ENCODE data around the gene SHISA6.

SHISA6 gene

DNA sequence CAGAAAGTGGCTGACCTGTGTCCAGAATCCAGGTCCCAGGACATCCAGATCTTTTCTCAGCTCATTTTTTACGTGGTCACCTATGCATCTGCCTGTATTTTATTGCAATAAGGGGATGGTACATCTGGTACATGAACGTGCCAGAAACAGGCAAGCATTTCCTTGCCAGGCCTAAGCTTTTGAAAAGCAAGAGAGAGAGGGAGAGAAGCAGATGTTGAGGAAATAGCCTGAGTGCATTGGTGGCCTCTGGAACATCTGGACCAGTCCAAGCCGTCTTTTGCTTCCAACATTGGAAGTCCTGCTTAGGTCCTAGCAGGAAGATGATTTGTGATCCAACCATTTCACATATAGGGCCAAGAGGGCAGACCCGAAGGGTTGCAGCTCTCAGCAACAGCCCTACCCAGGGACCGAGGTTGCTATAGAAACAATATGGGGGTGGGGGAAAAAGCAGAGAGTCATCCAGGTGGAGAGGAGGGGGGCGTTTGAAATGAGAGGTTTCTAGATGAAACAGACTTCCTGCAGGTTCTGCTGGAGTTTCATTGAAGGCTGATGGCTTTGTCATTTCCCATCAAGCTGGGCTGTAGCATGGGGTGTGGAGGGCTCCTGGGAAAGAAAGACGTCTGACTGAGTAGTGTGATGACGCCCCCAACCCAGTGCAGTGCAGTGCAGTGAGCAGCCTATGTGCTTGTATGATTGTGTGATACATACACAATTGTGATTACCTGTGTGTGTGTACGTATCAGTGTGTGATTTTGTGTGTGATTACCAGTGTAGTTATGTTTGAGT, 61.6 kb downstream of the SHISA6 start:
- no peak for ATAC-seq
- TF ChIP-seq ESRRG (CRISPR knock-in tag; IDR thresholded peaks at IDR 0.05): no peak
- no peak for TF ChIP-seq TCF4 (CRISPR knock-in tag; IDR thresholded peaks at IDR 0.05; ENCODE audit: borderline replicate concordance)
- TF ChIP-seq BACH2 (CRISPR knock-in tag; IDR thresholded peaks at IDR 0.05; ENCODE audit: borderline replicate concordance): no peak
- TF ChIP-seq ZNF8 (CRISPR knock-in tag; IDR thresholded peaks at IDR 0.05): no peak
- no peak for TF ChIP-seq GLIS3 (CRISPR knock-in tag; IDR thresholded peaks at IDR 0.05)
- no peak for TF ChIP-seq PATZ1 (CRISPR knock-in tag; IDR thresholded peaks at IDR 0.05; ENCODE audit: borderline replicate concordance)
- TF ChIP-seq TOX (CRISPR knock-in tag; IDR thresholded peaks at IDR 0.05; ENCODE audit: borderline replicate concordance): no peak
- TF ChIP-seq CSRNP3 (CRISPR knock-in tag; IDR thresholded peaks at IDR 0.05): no peak
- no peak for TF ChIP-seq POU6F1 (CRISPR knock-in tag; IDR thresholded peaks at IDR 0.05; ENCODE audit: borderline replicate concordance, low read depth)
- TF ChIP-seq ZNF565 (CRISPR knock-in tag; conservative IDR thresholded peaks at IDR 0.05; ENCODE audit: low read depth): no peak
- TF ChIP-seq, protein P1, sequence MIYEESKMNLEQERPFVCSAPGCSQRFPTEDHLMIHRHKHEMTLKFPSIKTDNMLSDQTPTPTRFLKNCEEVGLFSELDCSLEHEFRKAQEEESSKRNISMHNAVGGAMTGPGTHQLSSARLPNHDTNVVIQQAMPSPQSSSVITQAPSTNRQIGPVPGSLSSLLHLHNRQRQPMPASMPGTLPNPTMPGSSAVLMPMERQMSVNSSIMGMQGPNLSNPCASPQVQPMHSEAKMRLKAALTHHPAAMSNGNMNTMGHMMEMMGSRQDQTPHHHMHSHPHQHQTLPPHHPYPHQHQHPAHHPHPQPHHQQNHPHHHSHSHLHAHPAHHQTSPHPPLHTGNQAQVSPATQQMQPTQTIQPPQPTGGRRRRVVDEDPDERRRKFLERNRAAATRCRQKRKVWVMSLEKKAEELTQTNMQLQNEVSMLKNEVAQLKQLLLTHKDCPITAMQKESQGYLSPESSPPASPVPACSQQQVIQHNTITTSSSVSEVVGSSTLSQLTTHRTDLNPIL (CRISPR knock-in tag; IDR thresholded peaks at IDR 0.05; ENCODE audit: low read depth): no peak
- TF ChIP-seq ARNTL (CRISPR knock-in tag; IDR thresholded peaks at IDR 0.05; ENCODE audit: borderline replicate concordance, low read depth): no peak
- TF ChIP-seq ZC3H10 (CRISPR knock-in tag; IDR thresholded peaks at IDR 0.05): no peak

- no peak for TF ChIP-seq TOX (CRISPR knock-in tag; IDR thresholded peaks at IDR 0.05; ENCODE audit: borderline replicate concordance)
- no peak for TF ChIP-seq ESRRG (CRISPR knock-in tag; IDR thresholded peaks at IDR 0.05)
- TF ChIP-seq RARB (CRISPR knock-in tag; IDR thresholded peaks at IDR 0.05): no peak
- TF ChIP-seq CSDC2 (CRISPR knock-in tag; IDR thresholded peaks at IDR 0.05): no peak
- TF ChIP-seq ZNF70 (CRISPR knock-in tag; IDR thresholded peaks at IDR 0.05): no peak
- TF ChIP-seq TCF4 (CRISPR knock-in tag; IDR thresholded peaks at IDR 0.05; ENCODE audit: borderline replicate concordance): no peak
- no peak for TF ChIP-seq PPARA (CRISPR knock-in tag; IDR thresholded peaks at IDR 0.05; ENCODE audit: borderline replicate concordance)
- TF ChIP-seq PATZ1 (CRISPR knock-in tag; IDR thresholded peaks at IDR 0.05; ENCODE audit: borderline replicate concordance): no peak
- no peak for TF ChIP-seq ISL1 (CRISPR knock-in tag; IDR thresholded peaks at IDR 0.05)
- TF ChIP-seq OSR1 (CRISPR knock-in tag; IDR thresholded peaks at IDR 0.05): no peak
- TF ChIP-seq GLIS3 (CRISPR knock-in tag; IDR thresholded peaks at IDR 0.05): no peak
- TF ChIP-seq ZFP30 (CRISPR knock-in tag; IDR thresholded peaks at IDR 0.05): no peak
- TF ChIP-seq ZC3H10 (CRISPR knock-in tag; IDR thresholded peaks at IDR 0.05): no peak
- no peak for TF ChIP-seq BACH2 (CRISPR knock-in tag; IDR thresholded peaks at IDR 0.05; ENCODE audit: borderline replicate concordance)
- TF ChIP-seq ZNF565 (CRISPR knock-in tag; conservative IDR thresholded peaks at IDR 0.05; ENCODE audit: low read depth): no peak
- no peak for TF ChIP-seq ARNTL (CRISPR knock-in tag; IDR thresholded peaks at IDR 0.05; ENCODE audit: borderline replicate concordance, low read depth)
- TF ChIP-seq TSHZ2 (CRISPR knock-in tag; IDR thresholded peaks at IDR 0.05): no peak
- no peak for ATAC-seq
Observed at GRCh38 chr17:11303773-11304394, 62.9 kb downstream of the SHISA6 start.

Measured in SK-N-SH treated with all-trans-retinoic acid at 6 μM for 48 hours (cell line).